ENCODE data around the gene PCP4L1. TPM values are rescaled to one million over a fixed set of nuclear protein-coding genes. Genes with fewer than 3 reads are reported as not detected.

The PCP4L1 gene
- total RNA-seq, 2 donors from 2014 or later = 0.59 TPM; not detected in 1

DNA sequence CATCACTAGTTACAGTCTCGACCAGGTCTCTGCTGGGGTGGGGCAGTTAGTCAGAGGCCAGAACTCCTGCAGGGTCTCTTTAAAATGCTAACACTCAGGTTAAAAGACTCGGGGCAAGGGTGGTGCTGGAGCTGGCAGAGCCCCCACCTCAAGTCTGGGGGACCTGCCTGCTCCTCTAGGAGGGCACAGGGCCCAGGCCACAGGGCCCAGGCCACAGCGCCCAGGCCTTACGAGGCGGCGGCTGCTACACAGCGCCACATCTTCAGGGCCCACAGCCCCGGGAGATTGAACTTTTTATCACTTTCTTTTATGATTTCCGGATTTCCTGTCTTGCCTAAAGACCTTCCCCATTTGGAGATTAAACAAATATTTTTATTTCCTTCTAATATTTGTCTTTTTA is 40.8 kb downstream of the PCP4L1 start:
- H3K27ac ChIP-seq = no peak overlapping the region
- no peak for DNase-seq (ENCODE audit: low spot score)
- TF ChIP-seq, protein P1, sequence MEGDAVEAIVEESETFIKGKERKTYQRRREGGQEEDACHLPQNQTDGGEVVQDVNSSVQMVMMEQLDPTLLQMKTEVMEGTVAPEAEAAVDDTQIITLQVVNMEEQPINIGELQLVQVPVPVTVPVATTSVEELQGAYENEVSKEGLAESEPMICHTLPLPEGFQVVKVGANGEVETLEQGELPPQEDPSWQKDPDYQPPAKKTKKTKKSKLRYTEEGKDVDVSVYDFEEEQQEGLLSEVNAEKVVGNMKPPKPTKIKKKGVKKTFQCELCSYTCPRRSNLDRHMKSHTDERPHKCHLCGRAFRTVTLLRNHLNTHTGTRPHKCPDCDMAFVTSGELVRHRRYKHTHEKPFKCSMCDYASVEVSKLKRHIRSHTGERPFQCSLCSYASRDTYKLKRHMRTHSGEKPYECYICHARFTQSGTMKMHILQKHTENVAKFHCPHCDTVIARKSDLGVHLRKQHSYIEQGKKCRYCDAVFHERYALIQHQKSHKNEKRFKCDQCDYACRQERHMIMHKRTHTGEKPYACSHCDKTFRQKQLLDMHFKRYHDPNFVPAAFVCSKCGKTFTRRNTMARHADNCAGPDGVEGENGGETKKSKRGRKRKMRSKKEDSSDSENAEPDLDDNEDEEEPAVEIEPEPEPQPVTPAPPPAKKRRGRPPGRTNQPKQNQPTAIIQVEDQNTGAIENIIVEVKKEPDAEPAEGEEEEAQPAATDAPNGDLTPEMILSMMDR (IDR thresholded peaks at IDR 0.05) = no peak
- H3K36me3 ChIP-seq = no peaks in the 10 kb centered on the region
- H3K4me3 ChIP-seq = no peak overlapping the region
- no peaks in the 10 kb centered on the region for H3K9me3 ChIP-seq
- H3K4me1 ChIP-seq = peaks cover 0 to 4% of the 10 kb centered on the region in 2 donors
- H3K27me3 ChIP-seq = no peaks in the 10 kb centered on the region

DNA sequence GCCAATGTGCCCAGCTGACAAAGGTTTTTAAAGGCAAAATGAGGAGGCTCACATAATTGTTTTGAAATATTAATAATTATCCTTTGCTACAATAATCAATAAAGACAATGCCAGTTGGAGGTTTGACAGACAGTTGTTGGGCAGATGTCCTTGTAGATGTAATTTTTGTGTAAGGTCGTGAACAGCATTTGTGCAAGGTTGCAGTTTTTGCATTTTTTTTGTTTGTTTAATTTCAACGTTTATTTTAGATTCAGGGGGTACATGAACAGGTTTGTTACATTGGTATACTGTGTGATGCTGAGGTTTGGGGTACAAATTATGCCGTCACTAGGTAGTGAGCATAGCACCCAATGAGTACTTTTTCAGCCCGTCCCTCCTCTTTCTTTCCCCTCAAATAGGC is 41.9 kb downstream of the PCP4L1 start:
- H3K4me1 ChIP-seq = peaks cover 0 to 15% of the 10 kb centered on the region in 2 donors
- no peaks in the 10 kb centered on the region for H3K36me3 ChIP-seq
- H3K9me3 ChIP-seq = no peaks in the 10 kb centered on the region
- no peak overlapping the region for H3K4me3 ChIP-seq
- DNase-seq (ENCODE audit: low spot score) = no peak
- no peak overlapping the region for H3K27ac ChIP-seq
- TF ChIP-seq, protein P1 (IDR thresholded peaks at IDR 0.05) = no peak
- no peaks in the 10 kb centered on the region for H3K27me3 ChIP-seq

DNA sequence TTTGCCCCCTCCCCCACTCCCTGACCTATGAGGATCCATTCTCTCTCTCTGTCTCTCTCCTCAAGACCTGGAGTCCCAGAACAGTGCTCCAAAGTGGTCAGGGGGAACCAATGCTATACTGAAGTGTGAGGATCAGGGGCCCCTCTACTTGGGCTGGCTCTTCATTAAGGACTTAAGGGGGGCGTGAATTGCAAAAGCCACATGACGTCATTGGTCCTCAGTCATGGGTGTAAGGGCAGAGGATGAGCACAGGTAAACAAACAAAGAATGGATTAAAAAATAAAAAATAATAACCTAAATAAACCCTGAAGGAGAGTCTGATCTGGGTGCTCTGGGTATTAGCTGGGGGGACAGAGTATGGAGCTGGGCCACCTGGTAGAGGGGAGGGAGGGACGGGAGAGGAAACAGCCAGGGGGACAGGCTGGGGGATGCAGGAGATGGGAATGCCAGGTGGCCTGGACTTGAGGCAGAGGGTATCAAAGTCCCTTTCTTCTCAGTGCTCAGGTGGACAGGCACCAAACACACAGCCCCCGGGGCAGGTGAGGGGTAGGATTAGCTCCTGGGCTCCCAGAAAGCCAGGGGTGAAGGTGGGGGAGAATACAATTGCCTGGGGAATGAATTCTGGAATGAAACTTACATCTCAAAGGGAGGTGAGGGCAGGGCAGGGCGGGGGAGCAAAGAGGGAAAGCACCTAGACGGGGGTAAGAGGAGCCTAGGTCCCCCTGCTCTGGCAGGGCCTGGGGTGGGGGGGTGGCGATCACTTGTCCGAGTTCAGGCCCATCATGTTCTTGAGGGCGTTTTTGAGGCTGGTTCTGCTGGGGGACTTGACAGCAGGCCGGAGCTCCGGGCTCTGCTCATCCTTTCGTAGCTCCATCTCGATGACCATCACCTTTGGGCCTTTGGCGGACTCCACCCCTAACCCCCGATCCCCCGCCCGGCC is 46.7 kb downstream of the PCP4L1 start:
- Histone ChIP-seq H3K36me3 (no peaks in the 10 kb centered on the region), H3K27ac (peak overlapping the region; percentile 47 to 70), H3K9me3 (no peaks in the 10 kb centered on the region), H3K27me3 (no peaks in the 10 kb centered on the region), H3K4me3 (peak overlapping the region; percentile 62 to 71), H3K4me1 (peaks cover 0 to 25% of the 10 kb centered on the region in 2 donors)
- TF ChIP-seq, protein P1 (IDR thresholded peaks at IDR 0.05) = no peak
- no peak for DNase-seq (ENCODE audit: low spot score)

DNA sequence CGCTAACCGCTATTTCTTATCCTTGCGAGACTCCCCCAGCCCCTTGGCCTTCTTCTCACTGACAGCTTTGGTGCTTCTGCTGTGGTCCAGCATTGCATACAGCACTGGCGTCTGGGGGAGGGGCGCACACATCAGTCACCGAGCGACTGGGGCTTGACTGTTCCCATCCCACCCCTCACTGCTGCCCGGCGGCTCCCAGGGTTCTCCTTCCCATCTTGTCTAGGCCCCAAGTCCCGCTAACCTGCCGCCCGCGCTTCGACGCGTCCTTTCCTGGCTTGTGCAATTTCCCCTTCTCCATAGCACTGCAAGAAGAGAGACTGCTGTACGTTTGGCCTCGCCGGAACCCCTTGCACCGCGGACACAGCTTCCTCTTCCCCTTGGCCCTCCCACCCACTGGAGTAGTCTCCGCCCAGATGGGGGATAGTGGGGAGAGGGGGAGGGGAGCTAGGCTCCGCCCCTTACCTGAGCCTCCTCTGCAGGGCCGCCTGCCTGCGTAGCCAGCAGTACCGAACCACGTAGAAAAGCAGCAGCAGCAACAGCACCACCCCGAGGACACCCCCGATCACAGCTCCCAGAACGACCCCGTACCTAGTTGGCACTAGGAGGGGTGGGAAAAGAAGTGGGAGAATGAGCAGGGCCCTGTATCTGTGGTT is 47.4 kb downstream of the PCP4L1 start:
- no peaks in the 10 kb centered on the region for H3K9me3 ChIP-seq
- no peaks in the 10 kb centered on the region for H3K36me3 ChIP-seq
- peak overlapping the region; percentile 47 to 70 for H3K27ac ChIP-seq
- H3K4me1 ChIP-seq = peaks cover 0 to 25% of the 10 kb centered on the region in 2 donors
- TF ChIP-seq, protein P1 (IDR thresholded peaks at IDR 0.05) = peak in 1 of 2 donors; percentile 51
- DNase-seq (ENCODE audit: low spot score) = peak; percentile 82
- peak overlapping the region; percentile 62 to 71 for H3K4me3 ChIP-seq
- no peaks in the 10 kb centered on the region for H3K27me3 ChIP-seq

- Histone ChIP-seq H3K4me1 (peaks cover 0 to 25% of the 10 kb centered on the region in 2 donors), H3K4me3 (no peak overlapping the region), H3K9me3 (no peaks in the 10 kb centered on the region), H3K36me3 (no peaks in the 10 kb centered on the region), H3K27me3 (no peaks in the 10 kb centered on the region), H3K27ac (peak overlapping the region in 1 of 2 donors; percentile 35)
- TF ChIP-seq, protein P1 (IDR thresholded peaks at IDR 0.05) = no peak
- no peak for DNase-seq (ENCODE audit: low spot score)
Observed at GRCh38 chr1:161307230-161307768, 48.8 kb downstream of the PCP4L1 start.
